Mesothelial cell of epicardium (in vitro differentiated cells): Measurements from ENCODE around the gene MAJIN. TPM values are rescaled to one million over a fixed set of nuclear protein-coding genes. Genes with fewer than 3 reads are reported as not detected.
A peak's percentile ranks its signal among the peaks of the same experiment; 100 is the strongest.

Experiments
- DNase-seq, 2 experiments: peaks; one replicate each; pipeline ENCODE4 v3.0.0; 2021; ENCODE audit warnings: low spot score in 2 of 2; ENCODE audit not compliant: unreplicated experiment in 2 of 2
- H3K27ac Mint-ChIP-seq: 2 replicates; pipeline ENCODE4 v1.8.0; 2021; ENCODE audit warnings: mixed read lengths
- H3K27me3 Mint-ChIP-seq: 2 replicates; pipeline ENCODE4 v1.8.0; 2021; ENCODE audit warnings: low read depth, mixed read lengths
- H3K36me3 Mint-ChIP-seq: 2 replicates; pipeline ENCODE4 v1.8.0; 2021; ENCODE audit warnings: mixed read lengths
- H3K4me1 Mint-ChIP-seq: 2 replicates; pipeline ENCODE4 v1.8.0; 2021; ENCODE audit warnings: mixed read lengths
- H3K4me3 Mint-ChIP-seq: 2 replicates; pipeline ENCODE4 v1.8.0; 2021; ENCODE audit warnings: mild to moderate bottlenecking, moderate library complexity, mixed read lengths
- H3K9me3 Mint-ChIP-seq: 2 replicates; pipeline ENCODE4 v1.8.0; 2021; ENCODE audit warnings: mixed read lengths
- CTCF ChIP-seq: fragments of 200-600 bp; sonication (generic); IDR thresholded peaks from one replicate; pipeline ENCODE4 v1.5.0; 2021; ENCODE audit warnings: antibody characterized with exemption; ENCODE audit not compliant: unreplicated experiment
- total RNA-seq: library from RNA; stranded (reverse); gene quantifications from 3 replicates; pipeline ENCODE4 v1.2.1, GENCODE V29; 2021

Gene MAJIN
- total RNA-seq, 1 donor from 2014 or later, result not detected

GRCh38 chr11:64923944-64924909 is 47.7 kb downstream of the MAJIN start, which contains the start of gene PPP2R5B:
PPP2R5B (plus strand) TSS chr11:64924689; CDS start chr11:64925735, 1,046 bp downstream.
- peak; percentile 66 to 79 for DNase-seq
- H3K27ac Mint-ChIP-seq, result peak within 1 kb of the TSS; percentile 95
- H3K4me3 Mint-ChIP-seq, result peak within 1 kb of the TSS; percentile 92
- TF ChIP-seq CTCF, result no peak
- no peaks in the 10 kb centered on the region for H3K27me3 Mint-ChIP-seq
- peaks cover 2% of the 10 kb centered on the region for H3K36me3 Mint-ChIP-seq
- H3K4me1 Mint-ChIP-seq, result peaks cover 13% of the 10 kb centered on the region
- no peaks in the 10 kb centered on the region for H3K9me3 Mint-ChIP-seq

- TF ChIP-seq CTCF, result no peak
- Mint-ChIP-seq H3K4me1 (peaks cover 14% of the 10 kb centered on the region), H3K4me3 (peak overlapping the region; percentile 92), H3K27me3 (no peaks in the 10 kb centered on the region), H3K36me3 (peaks cover 2% of the 10 kb centered on the region), H3K9me3 (no peaks in the 10 kb centered on the region), H3K27ac (no peak overlapping the region)
- DNase-seq, result no peak
These were observed 48.7 kb downstream of the MAJIN start for GRCh38 chr11:64923151-64923661.

- no peaks in the 10 kb centered on the region for H3K9me3 Mint-ChIP-seq
- H3K27me3 Mint-ChIP-seq, result no peaks in the 10 kb centered on the region
- H3K27ac Mint-ChIP-seq, result no peak overlapping the region
- H3K4me3 Mint-ChIP-seq, result no peak overlapping the region
- peaks cover 25% of the 10 kb centered on the region for H3K4me1 Mint-ChIP-seq
- no peaks in the 10 kb centered on the region for H3K36me3 Mint-ChIP-seq
- no peak for TF ChIP-seq CTCF
- no peak for DNase-seq
These were observed 50.5 kb downstream of the MAJIN start for GRCh38 chr11:64921384-64921783.

- H3K27me3 Mint-ChIP-seq, result no peaks in the 10 kb centered on the region
- no peak for DNase-seq
- H3K9me3 Mint-ChIP-seq, result no peaks in the 10 kb centered on the region
- H3K36me3 Mint-ChIP-seq, result no peaks in the 10 kb centered on the region
- peaks cover 33% of the 10 kb centered on the region for H3K4me1 Mint-ChIP-seq
- H3K4me3 Mint-ChIP-seq, result no peak overlapping the region
- no peak for TF ChIP-seq CTCF
- no peak overlapping the region for H3K27ac Mint-ChIP-seq
These were observed 51.8 kb downstream of the MAJIN start for GRCh38 chr11:64920124-64920523.

- H3K4me3 Mint-ChIP-seq, result no peak overlapping the region
- no peaks in the 10 kb centered on the region for H3K27me3 Mint-ChIP-seq
- H3K27ac Mint-ChIP-seq, result peak overlapping the region; percentile 16
- no peak for TF ChIP-seq CTCF
- no peaks in the 10 kb centered on the region for H3K9me3 Mint-ChIP-seq
- no peak for DNase-seq
- H3K4me1 Mint-ChIP-seq, result peaks cover 31% of the 10 kb centered on the region
- no peaks in the 10 kb centered on the region for H3K36me3 Mint-ChIP-seq
These were observed 52.3 kb downstream of the MAJIN start for GRCh38 chr11:64919627-64920026.
